Fibroblast of pulmonary artery (primary cell): ENCODE results near the gene PFDN5.
"Not testable (repeated sequence)": the region's sequence is repeated elsewhere in the genome, so short reads cannot be mapped to it uniquely, and the experiment has no call there.

ENCODE experiments used
- DNase-seq: peaks from one replicate; pipeline ENCODE4 v3.0.0-alpha.2; 2010; ENCODE audit warnings: low read depth
- H3K4me3 ChIP-seq: replicated peaks from 2 replicates; pipeline ENCODE4 v1.5.1; 2011; ENCODE audit warnings: low read depth, mild to moderate bottlenecking, control low read depth, low read length, moderate library complexity
- CTCF ChIP-seq: IDR thresholded peaks from 2 replicates; pipeline ENCODE4 v1.5.1; 2011; ENCODE audit warnings: mild to moderate bottlenecking, control low read depth, low read length, inconsistent platforms; ENCODE audit errors: missing control alignments

The PFDN5 gene

GRCh38 chr12:53288322-53288721, 7.0 kb upstream of the PFDN5 start:
- TF ChIP-seq CTCF: no peak
- no peak for DNase-seq

GRCh38 chr12:53289891-53290290, 5.5 kb upstream of the PFDN5 start:
- no peak for TF ChIP-seq CTCF
- no peak for DNase-seq
- no peak overlapping the region for H3K4me3 ChIP-seq

More at GRCh38 chr12:53288322-53288721, 7.0 kb upstream of the PFDN5 start:
- H3K4me3 ChIP-seq: no peak overlapping the region

GRCh38 chr12:53290661-53291060, 4.7 kb upstream of the PFDN5 start:
- H3K4me3 ChIP-seq: no peak overlapping the region
- TF ChIP-seq CTCF: no peak
- no peak for DNase-seq

GRCh38 chr12:53292426-53292825, 2.9 kb upstream of the PFDN5 start:
- H3K4me3 ChIP-seq: no peak overlapping the region
- TF ChIP-seq CTCF: no peak
- DNase-seq: no peak

- TF ChIP-seq CTCF: no peak
- DNase-seq: no peak
- H3K4me3 ChIP-seq: peak overlapping the region; percentile 68
Measured at GRCh38 chr12:53295891-53296219, 513 bp downstream of the PFDN5 start.

- DNase-seq, H3K4me3 ChIP-seq: not testable (repeated sequence)
Measured at GRCh38 chr12:53297106-53297505, 1.8 kb downstream of the PFDN5 start.

- peak; percentile 90 for DNase-seq
- TF ChIP-seq CTCF: no peak
- peak overlapping the region; percentile 11 for H3K4me3 ChIP-seq
Measured at GRCh38 chr12:53298164-53298563, 2.8 kb downstream of the PFDN5 start.

- DNase-seq: peak; percentile 75
- peak overlapping the region; percentile 93 for H3K4me3 ChIP-seq
- no peak for TF ChIP-seq CTCF
Measured at GRCh38 chr12:53299101-53299453, 3.7 kb downstream of the PFDN5 start.
